Measurements from ENCODE around the gene LUC7L2.

Gene LUC7L2

DNA sequence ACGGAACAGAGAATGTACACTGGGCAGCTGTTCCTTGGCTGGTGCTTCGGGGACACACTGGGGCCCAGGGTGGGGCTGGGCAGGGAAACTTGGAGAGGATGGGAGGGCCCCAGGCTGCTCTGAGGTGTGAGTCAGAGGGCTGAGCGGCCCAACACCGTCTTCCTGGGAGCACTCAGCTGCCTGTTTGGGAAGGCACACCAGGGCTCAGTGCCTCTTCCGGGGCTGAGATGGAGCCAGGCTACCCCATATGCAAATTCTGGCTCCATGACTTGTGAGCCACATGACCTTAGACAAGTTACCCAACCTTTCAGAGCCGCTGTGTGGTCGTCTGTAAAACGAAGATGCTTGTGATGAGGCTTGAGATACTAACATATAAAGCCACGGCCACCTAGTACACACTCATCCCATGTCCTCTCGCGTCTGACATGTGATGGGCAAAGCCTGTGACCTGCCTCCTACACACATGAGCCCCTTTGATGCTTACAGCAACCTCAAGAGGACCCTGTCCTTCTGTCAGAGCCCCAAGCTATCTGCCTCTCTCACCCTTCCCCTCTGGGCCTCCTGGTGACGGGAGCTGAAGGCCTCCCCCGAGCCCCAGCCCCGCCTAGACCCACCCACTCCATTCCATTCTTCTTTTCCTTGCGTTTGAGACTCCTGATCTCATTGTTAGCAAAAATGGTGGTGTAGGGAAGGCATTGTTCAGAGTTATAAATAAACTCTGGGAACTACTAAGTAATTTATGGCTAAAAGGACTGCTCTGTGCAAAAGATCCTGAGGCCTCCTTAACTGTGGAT lies 97.7 kb downstream of the LUC7L2 start:
- TF ChIP-seq FOXP2 (optimal IDR thresholded peaks at IDR 0.05; ENCODE audit: borderline replicate concordance, extremely low read depth, extremely low read length, insufficient read depth): no peak
- TF ChIP-seq SIN3A (IDR thresholded peaks at IDR 0.05; ENCODE audit: borderline replicate concordance, insufficient read depth, low read length): no peak
- TF ChIP-seq, protein P1, sequence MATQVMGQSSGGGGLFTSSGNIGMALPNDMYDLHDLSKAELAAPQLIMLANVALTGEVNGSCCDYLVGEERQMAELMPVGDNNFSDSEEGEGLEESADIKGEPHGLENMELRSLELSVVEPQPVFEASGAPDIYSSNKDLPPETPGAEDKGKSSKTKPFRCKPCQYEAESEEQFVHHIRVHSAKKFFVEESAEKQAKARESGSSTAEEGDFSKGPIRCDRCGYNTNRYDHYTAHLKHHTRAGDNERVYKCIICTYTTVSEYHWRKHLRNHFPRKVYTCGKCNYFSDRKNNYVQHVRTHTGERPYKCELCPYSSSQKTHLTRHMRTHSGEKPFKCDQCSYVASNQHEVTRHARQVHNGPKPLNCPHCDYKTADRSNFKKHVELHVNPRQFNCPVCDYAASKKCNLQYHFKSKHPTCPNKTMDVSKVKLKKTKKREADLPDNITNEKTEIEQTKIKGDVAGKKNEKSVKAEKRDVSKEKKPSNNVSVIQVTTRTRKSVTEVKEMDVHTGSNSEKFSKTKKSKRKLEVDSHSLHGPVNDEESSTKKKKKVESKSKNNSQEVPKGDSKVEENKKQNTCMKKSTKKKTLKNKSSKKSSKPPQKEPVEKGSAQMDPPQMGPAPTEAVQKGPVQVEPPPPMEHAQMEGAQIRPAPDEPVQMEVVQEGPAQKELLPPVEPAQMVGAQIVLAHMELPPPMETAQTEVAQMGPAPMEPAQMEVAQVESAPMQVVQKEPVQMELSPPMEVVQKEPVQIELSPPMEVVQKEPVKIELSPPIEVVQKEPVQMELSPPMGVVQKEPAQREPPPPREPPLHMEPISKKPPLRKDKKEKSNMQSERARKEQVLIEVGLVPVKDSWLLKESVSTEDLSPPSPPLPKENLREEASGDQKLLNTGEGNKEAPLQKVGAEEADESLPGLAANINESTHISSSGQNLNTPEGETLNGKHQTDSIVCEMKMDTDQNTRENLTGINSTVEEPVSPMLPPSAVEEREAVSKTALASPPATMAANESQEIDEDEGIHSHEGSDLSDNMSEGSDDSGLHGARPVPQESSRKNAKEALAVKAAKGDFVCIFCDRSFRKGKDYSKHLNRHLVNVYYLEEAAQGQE (IDR thresholded peaks at IDR 0.05; ENCODE audit: insufficient read depth in 1 of 2, low read depth in 2 of 2, low read length in 2 of 2): no peak
- no peak for TF ChIP-seq POLR2AphosphoS5 (IDR thresholded peaks at IDR 0.05; ENCODE audit: low read depth, low read length)
- no peak for TF ChIP-seq TAF1 (IDR thresholded peaks at IDR 0.05; ENCODE audit: borderline replicate concordance, insufficient read depth, low read length)

DNA sequence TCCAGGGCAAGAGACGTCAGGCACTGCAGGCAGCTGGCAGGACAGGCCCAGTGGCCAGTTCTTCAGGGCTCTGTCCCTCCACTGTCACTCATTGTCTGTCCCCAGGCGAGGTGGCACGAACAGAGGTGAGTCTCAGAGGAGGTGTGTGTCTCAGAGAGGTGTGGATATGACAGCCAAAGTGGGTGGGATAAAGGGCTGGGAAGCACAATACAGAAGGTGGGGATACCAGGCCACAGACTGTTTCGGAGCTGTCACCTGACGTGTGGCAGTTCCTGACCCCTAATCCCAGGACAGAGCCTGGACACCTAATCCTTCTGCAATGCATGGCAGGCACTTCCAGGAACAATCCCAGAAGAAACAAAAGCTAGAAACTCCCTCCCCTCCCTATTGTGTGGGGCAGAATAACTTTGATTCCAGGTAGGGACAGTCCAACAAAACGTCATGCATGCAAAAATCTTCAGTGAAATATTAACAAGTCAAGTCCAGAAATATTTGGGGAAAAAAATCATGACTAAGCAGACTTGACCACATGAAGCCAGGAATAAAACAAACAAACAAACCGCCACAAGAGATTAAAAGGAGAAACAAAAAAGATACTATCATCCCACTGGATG lies 112.2 kb downstream of the LUC7L2 start:
- TF ChIP-seq, protein P1 (IDR thresholded peaks at IDR 0.05; ENCODE audit: insufficient read depth in 1 of 2, low read depth in 2 of 2, low read length in 2 of 2): no peak
- no peak for TF ChIP-seq POLR2AphosphoS5 (IDR thresholded peaks at IDR 0.05; ENCODE audit: low read depth, low read length)
- no peak for TF ChIP-seq TAF1 (IDR thresholded peaks at IDR 0.05; ENCODE audit: borderline replicate concordance, insufficient read depth, low read length)
- TF ChIP-seq SIN3A (IDR thresholded peaks at IDR 0.05; ENCODE audit: borderline replicate concordance, insufficient read depth, low read length): no peak
- no peak for TF ChIP-seq FOXP2 (optimal IDR thresholded peaks at IDR 0.05; ENCODE audit: borderline replicate concordance, extremely low read depth, extremely low read length, insufficient read depth)
